HL-60 (cell line): ENCODE data around the gene CNTN1.

ENCODE experiments used
- DNase-seq, 2 experiments: peaks; one replicate each; pipeline ENCODE4 v3.0.0-alpha.2; 2010 to 2020; ENCODE audit warnings: low read depth in 1 of 2, low spot score in 1 of 2
- H3K27ac ChIP-seq: fragments of 250-450 bp; sonication (Bioruptor Pico); replicated peaks from 2 replicates; pipeline ENCODE4 v1.5.1; 2020; ENCODE audit warnings: mild to moderate bottlenecking, moderate library complexity
- H3K27me3 ChIP-seq: fragments of 250-450 bp; sonication (Bioruptor Pico); 2 replicates; pipeline ENCODE4 v1.5.1; 2021; ENCODE audit warnings: mild to moderate bottlenecking, moderate library complexity; ENCODE audit not compliant: insufficient read depth, poor library complexity, severe bottlenecking
- H3K4me3 ChIP-seq: replicated peaks from 2 replicates; pipeline ENCODE4 v1.5.1; 2011; ENCODE audit warnings: mild to moderate bottlenecking, control low read depth, low read length; ENCODE audit not compliant: insufficient read depth
- CTCF ChIP-seq: IDR thresholded peaks from one replicate; pipeline ENCODE4 v1.5.1; 2011; ENCODE audit warnings: low read length, control low read depth, inconsistent platforms; ENCODE audit not compliant: insufficient read depth
- GABPA ChIP-seq: IDR thresholded peaks from 2 replicates; pipeline ENCODE4 v1.6.1; 2012; ENCODE audit warnings: low read depth
- POLR2AphosphoS5 ChIP-seq: IDR thresholded peaks from 2 replicates; pipeline ENCODE4 v1.6.1; 2012; ENCODE audit warnings: low read depth
- REST ChIP-seq: IDR thresholded peaks from 2 replicates; pipeline ENCODE4 v1.6.1; 2012; ENCODE audit warnings: low read depth; ENCODE audit not compliant: insufficient replicate concordance
- SPI1 ChIP-seq: IDR thresholded peaks from 2 replicates; pipeline ENCODE4 v1.6.1; 2012; ENCODE audit warnings: low read depth, mild to moderate bottlenecking, borderline replicate concordance

CNTN1 gene

GRCh38 chr12:41023836-41024235, 331.6 kb downstream of the CNTN1 start:
- H3K27ac ChIP-seq = no peak overlapping the region
- DNase-seq = no peak
- no peaks in the 10 kb centered on the region for H3K27me3 ChIP-seq
- no peak overlapping the region for H3K4me3 ChIP-seq
- TF ChIP-seq SPI1 (no peak), REST (no peak), CTCF (no peak), POLR2AphosphoS5 (no peak), GABPA (no peak)

- DNase-seq = no peak
Measured at GRCh38 chr12:41026151-41026550, 333.9 kb downstream of the CNTN1 start.

DNA sequence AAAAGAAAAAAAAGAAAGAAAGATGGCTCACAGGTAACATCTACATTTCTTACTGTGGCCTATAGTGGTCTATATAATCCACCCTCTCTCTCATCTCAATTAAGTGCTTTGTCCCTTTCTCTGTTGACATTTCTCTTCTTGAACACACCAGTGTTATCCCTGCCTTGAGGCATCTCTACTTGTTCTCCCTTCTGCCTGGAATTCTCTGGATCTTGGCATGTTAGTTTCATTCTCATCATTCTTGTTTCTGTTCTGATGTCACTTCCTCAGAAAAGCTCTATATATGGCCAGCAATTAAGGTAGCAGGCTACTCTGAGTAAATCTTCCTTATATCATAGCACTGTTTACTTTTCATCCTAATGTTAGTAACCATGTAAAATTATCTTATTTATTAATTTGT, 340.1 kb downstream of the CNTN1 start:
- DNase-seq = no peak
- Histone ChIP-seq H3K4me3 (no peak overlapping the region), H3K27me3 (no peaks in the 10 kb centered on the region), H3K27ac (no peak overlapping the region)
- TF ChIP-seq CTCF (no peak), SPI1 (no peak), GABPA (no peak), POLR2AphosphoS5 (no peak)

More at GRCh38 chr12:41026151-41026550, 333.9 kb downstream of the CNTN1 start:
- Histone ChIP-seq H3K27me3 (no peaks in the 10 kb centered on the region), H3K27ac (no peak overlapping the region), H3K4me3 (no peak overlapping the region)
- no peak for TF ChIP-seq POLR2AphosphoS5
- no peak for TF ChIP-seq GABPA
- TF ChIP-seq REST = no peak
- no peak for TF ChIP-seq CTCF
- TF ChIP-seq SPI1 = no peak

DNA sequence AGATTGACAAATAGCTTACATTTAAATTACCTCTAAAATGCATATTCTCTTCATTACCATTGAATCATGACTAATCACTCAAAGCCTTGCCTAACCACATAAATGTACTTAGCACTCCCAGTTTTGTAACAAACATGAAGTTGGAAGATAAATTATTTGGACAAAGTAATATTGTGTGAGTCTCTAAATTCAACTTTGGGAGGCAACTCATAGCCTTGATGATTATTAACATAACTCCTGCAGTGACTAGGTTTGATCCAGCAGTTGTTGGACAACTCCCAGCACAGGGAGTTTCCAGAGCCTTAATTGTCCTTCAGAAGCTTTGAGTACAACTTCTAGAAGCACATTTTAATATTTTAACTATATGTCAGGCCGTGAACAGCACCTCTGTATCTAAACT, 342.4 kb downstream of the CNTN1 start:
- DNase-seq = no peak
- no peak for TF ChIP-seq SPI1
- no peak for TF ChIP-seq GABPA
- no peak for TF ChIP-seq POLR2AphosphoS5
- TF ChIP-seq REST = no peak
- no peak for TF ChIP-seq CTCF
- Histone ChIP-seq H3K4me3 (no peak overlapping the region), H3K27me3 (no peaks in the 10 kb centered on the region), H3K27ac (no peak overlapping the region)
